MM.1S (cell line): ENCODE results near the gene LIF.

Experiments
- CTCF ChIP-seq: fragments of 300-600 bp; sonication (generic); IDR thresholded peaks from 2 replicates; pipeline ENCODE4 v1.5.1; 2016; ENCODE audit warnings: antibody characterized with exemption, low read length, mixed read lengths
- EZH2 ChIP-seq: fragments of 300-600 bp; sonication (generic); optimal IDR thresholded peaks from 2 replicates; pipeline ENCODE3; 2017; ENCODE audit warnings: low read depth, mild to moderate bottlenecking, antibody characterized with exemption, low read length, mixed read lengths
- EZH2phosphoT487 ChIP-seq: fragments of 300-600 bp; sonication (generic); IDR thresholded peaks from 2 replicates; pipeline ENCODE4 v1.6.1; 2018; ENCODE audit warnings: antibody characterized with exemption, low read length

GRCh38 chr22:30239488-30240405 lies 6.8 kb downstream of the LIF start:
- no peak for TF ChIP-seq EZH2
- no peak for TF ChIP-seq CTCF
- TF ChIP-seq EZH2phosphoT487 = no peak
